Right lobe of liver (tissue), 4 donors: ENCODE data around the gene USP22.

Source experiments
- POLR2A ChIP-seq: fragments of 450-650 bp; IDR thresholded peaks from one replicate; pipeline ENCODE4 v1.6.1; 2017; ENCODE audit warnings: antibody characterized with exemption, mild to moderate bottlenecking
- TF ChIP-seq, protein P1 (sequence below), 4 donors: fragments of 200-600 bp in 3 of 4; fragments of 450-650 bp in 1 of 4; IDR thresholded peaks; one replicate each; pipeline versions ENCODE4 v1.5.1 to v1.8.0; 2016 to 2022; ENCODE audit warnings: antibody characterized with exemption in 4 of 4, mild to moderate bottlenecking in 2 of 4
- donor health status: DM: no; HTN: no; CAD: no.
- donor health status: DM: no; HTN: no; CAD: no.
- donor health status: DM: no; HTN: yes; CAD: no.

DNA sequence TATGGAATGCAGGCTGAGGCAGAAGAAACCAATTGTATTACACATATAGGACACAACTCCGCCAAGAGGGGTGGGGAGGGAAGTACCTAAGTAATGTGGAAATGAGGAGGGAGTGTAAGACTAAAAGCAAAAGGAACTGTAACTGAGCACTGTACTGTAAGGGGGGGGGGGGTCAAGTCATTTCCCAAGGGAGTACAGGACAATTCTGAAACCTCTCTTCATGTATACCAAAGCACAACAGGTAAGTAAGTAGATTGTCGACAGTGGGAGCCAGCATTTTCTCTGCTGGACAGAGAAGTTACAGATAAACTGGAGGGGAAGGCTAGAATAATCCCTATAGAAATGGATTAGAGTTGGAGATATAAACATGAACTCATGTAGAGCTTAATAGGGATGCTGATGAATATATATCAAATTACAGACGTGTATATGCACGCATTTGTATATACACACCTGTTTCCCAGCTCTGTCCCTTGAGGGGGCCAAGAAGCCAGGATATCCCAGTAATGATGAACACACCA, 6.4 kb downstream of the USP22 start:
- TF ChIP-seq, protein P1, sequence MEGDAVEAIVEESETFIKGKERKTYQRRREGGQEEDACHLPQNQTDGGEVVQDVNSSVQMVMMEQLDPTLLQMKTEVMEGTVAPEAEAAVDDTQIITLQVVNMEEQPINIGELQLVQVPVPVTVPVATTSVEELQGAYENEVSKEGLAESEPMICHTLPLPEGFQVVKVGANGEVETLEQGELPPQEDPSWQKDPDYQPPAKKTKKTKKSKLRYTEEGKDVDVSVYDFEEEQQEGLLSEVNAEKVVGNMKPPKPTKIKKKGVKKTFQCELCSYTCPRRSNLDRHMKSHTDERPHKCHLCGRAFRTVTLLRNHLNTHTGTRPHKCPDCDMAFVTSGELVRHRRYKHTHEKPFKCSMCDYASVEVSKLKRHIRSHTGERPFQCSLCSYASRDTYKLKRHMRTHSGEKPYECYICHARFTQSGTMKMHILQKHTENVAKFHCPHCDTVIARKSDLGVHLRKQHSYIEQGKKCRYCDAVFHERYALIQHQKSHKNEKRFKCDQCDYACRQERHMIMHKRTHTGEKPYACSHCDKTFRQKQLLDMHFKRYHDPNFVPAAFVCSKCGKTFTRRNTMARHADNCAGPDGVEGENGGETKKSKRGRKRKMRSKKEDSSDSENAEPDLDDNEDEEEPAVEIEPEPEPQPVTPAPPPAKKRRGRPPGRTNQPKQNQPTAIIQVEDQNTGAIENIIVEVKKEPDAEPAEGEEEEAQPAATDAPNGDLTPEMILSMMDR (IDR thresholded peaks at IDR 0.05), result no peak
- no peak for TF ChIP-seq POLR2A
